PFSK-1 (cell line): ENCODE results near the gene NUFIP2.

Experiments used
- FOXP2 ChIP-seq: optimal IDR thresholded peaks from 2 replicates; pipeline ENCODE3; 2011; ENCODE audit warnings: borderline replicate concordance, control low read depth, inconsistent platforms; ENCODE audit not compliant: insufficient read depth; ENCODE audit errors: extremely low read length, extremely low read depth
- POLR2AphosphoS5 ChIP-seq: IDR thresholded peaks from 2 replicates; pipeline ENCODE4 v1.6.1; 2012; ENCODE audit warnings: low read depth, mild to moderate bottlenecking, control low read depth, low read length, moderate library complexity
- REST ChIP-seq, 2 experiments: IDR thresholded peaks; 2 replicates each; pipeline versions ENCODE4 v1.6.1 to v1.8.0; 2011 to 2012; ENCODE audit warnings: low read depth in 2 of 2, low read length in 2 of 2, control low read depth in 1 of 2, inconsistent platforms in 1 of 2, mild to moderate bottlenecking in 1 of 2, moderate library complexity in 1 of 2; ENCODE audit not compliant: insufficient read depth in 1 of 2
- SIN3A ChIP-seq: IDR thresholded peaks from 2 replicates; pipeline ENCODE4 v1.6.1; 2012; ENCODE audit warnings: mild to moderate bottlenecking, low read length, moderate library complexity, borderline replicate concordance; ENCODE audit not compliant: insufficient read depth
- TAF1 ChIP-seq: IDR thresholded peaks from 2 replicates; pipeline ENCODE4 v1.6.1; 2012; ENCODE audit warnings: low read length, control low read depth, borderline replicate concordance; ENCODE audit not compliant: insufficient read depth

NUFIP2 gene

GRCh38 chr17:29235904-29236303 lies 58.0 kb downstream of the NUFIP2 start:
- no peak for TF ChIP-seq TAF1
- TF ChIP-seq SIN3A = no peak
- no peak for TF ChIP-seq FOXP2
- no peak for TF ChIP-seq POLR2AphosphoS5
- no peak for TF ChIP-seq REST (IDR thresholded peaks at IDR 0.05; ENCODE audit: insufficient read depth in 1 of 2, low read depth in 2 of 2, low read length in 2 of 2)

GRCh38 chr17:29233301-29233700 lies 60.6 kb downstream of the NUFIP2 start:
- TF ChIP-seq REST (IDR thresholded peaks at IDR 0.05; ENCODE audit: insufficient read depth in 1 of 2, low read depth in 2 of 2, low read length in 2 of 2) (no peak), SIN3A (no peak), FOXP2 (no peak), TAF1 (no peak), POLR2AphosphoS5 (no peak)

GRCh38 chr17:29225396-29225795 lies 68.6 kb downstream of the NUFIP2 start:
- no peak for TF ChIP-seq POLR2AphosphoS5
- no peak for TF ChIP-seq FOXP2
- TF ChIP-seq TAF1 = no peak
- TF ChIP-seq SIN3A = no peak
- TF ChIP-seq REST (IDR thresholded peaks at IDR 0.05; ENCODE audit: insufficient read depth in 1 of 2, low read depth in 2 of 2, low read length in 2 of 2) = no peak

DNA sequence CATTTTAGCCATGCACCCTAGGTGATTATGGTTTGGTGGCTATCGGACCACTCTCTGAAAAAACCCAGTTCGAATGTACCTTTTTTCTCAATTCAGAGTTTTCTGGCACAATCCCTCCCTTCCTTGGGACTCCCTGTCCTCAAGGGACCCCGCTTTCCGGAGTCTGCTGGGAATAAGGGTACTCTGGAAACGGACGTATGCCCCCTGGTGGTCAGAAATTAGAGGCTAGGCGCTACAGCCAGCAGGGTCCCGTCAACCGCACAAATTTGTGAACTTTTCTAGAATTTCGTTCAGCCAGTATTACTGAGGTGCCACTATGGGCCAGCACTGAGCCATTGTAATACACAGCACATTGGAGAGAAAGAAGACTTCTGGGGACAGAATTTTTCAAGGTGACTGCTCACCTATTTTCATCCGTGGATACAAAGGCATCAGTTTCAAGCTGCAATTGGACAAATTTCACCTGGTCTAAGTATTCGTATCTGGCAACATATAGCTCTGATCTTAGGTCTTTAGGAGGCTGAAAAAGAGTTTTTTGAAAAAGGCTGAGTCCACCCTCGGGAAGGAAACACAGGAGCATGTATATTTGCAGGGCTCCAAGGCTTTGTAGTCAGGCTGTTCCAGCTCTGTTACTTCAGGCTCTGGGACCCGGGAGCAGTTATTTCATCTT lies 74.4 kb downstream of the NUFIP2 start:
- TF ChIP-seq FOXP2 (no peak), TAF1 (no peak), SIN3A (no peak), REST (IDR thresholded peaks at IDR 0.05; ENCODE audit: insufficient read depth in 1 of 2, low read depth in 2 of 2, low read length in 2 of 2) (no peak), POLR2AphosphoS5 (no peak)
